A204.1 (cell line): Measurements from ENCODE around the gene HDAC9.

Experiments used
- FAIRE-seq: peaks from 2 replicates; lab custom pipeline; 2012; peaks lifted over from hg19 to GRCh38; lab: Jason Lieb, UNC

Gene HDAC9

GRCh38 chr7:18796216-18796615, 300.7 kb downstream of the HDAC9 start:
- FAIRE-seq: no peak

- FAIRE-seq: no peak
Measured at GRCh38 chr7:18798088-18798906, 302.7 kb downstream of the HDAC9 start.

- FAIRE-seq: no peak
Measured at GRCh38 chr7:18799899-18800298, 304.4 kb downstream of the HDAC9 start.

- FAIRE-seq: no peak
Measured at GRCh38 chr7:18803923-18804322, 308.4 kb downstream of the HDAC9 start.

GRCh38 chr7:18806177-18806576, 310.6 kb downstream of the HDAC9 start:
- no peak for FAIRE-seq

- no peak for FAIRE-seq
Measured at GRCh38 chr7:18808026-18808425, 312.5 kb downstream of the HDAC9 start.

GRCh38 chr7:18815261-18815960, 319.9 kb downstream of the HDAC9 start:
- no peak for FAIRE-seq

GRCh38 chr7:18820981-18821380, 325.4 kb downstream of the HDAC9 start:
- FAIRE-seq: no peak

- FAIRE-seq: no peak
Measured at GRCh38 chr7:18821554-18821953, 326.0 kb downstream of the HDAC9 start.

- no peak for FAIRE-seq
Measured at GRCh38 chr7:18824157-18824556, 328.6 kb downstream of the HDAC9 start.

- no peak for FAIRE-seq
Measured at GRCh38 chr7:18828260-18828993, 332.9 kb downstream of the HDAC9 start.

- FAIRE-seq: no peak
Measured at GRCh38 chr7:18828994-18829857, 333.7 kb downstream of the HDAC9 start.

GRCh38 chr7:18829858-18830285, 334.3 kb downstream of the HDAC9 start:
- FAIRE-seq: no peak

GRCh38 chr7:18831419-18831818, 335.9 kb downstream of the HDAC9 start:
- FAIRE-seq: no peak

GRCh38 chr7:18831943-18832342, 336.4 kb downstream of the HDAC9 start:
- FAIRE-seq: no peak

- FAIRE-seq: no peak
Measured at GRCh38 chr7:18834577-18834976, 339.0 kb downstream of the HDAC9 start.

GRCh38 chr7:18835001-18835690, 339.6 kb downstream of the HDAC9 start:
- no peak for FAIRE-seq

- no peak for FAIRE-seq
Measured at GRCh38 chr7:18843979-18844378, 348.4 kb downstream of the HDAC9 start.

- no peak for FAIRE-seq
Measured at GRCh38 chr7:18844735-18845134, 349.2 kb downstream of the HDAC9 start.

- FAIRE-seq: no peak
Measured at GRCh38 chr7:18845700-18846099, 350.2 kb downstream of the HDAC9 start.

- FAIRE-seq: no peak
Measured at GRCh38 chr7:18846765-18847215, 351.2 kb downstream of the HDAC9 start.
